ENCODE data around the gene FAH.

DNA sequence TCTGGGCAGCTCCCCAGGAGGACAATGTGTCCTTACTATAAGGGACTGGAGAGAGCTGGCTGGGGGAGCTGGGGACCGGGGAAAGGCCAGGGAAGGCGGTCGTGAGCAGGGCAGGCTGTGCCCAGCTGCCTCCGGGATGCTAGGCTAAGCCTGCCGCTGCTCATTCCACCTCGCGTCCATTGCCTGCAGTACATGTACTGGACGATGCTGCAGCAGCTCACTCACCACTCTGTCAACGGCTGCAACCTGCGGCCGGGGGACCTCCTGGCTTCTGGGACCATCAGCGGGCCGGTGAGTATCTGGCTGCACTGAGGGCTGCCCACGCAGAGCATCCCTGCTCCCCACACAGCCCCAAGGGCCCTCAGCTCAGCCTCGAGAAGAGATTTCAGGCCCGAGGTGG lies 27.1 kb downstream of the FAH start:
- TF ChIP-seq EZH2 (IDR thresholded peaks at IDR 0.05) (no peak), POLR2AphosphoS5 (IDR thresholded peaks at IDR 0.05; ENCODE audit: borderline replicate concordance, low read depth, low read length) (no peak), FOXP2 (optimal IDR thresholded peaks at IDR 0.05; ENCODE audit: control extremely low read depth, extremely low read length, insufficient read depth) (no peak)

All from SK-N-MC (cell line).